Measurements from ENCODE around the gene SIRT6. TPM values are rescaled to one million over a fixed set of nuclear protein-coding genes. Genes with fewer than 3 reads are reported as not detected.

Gene SIRT6
- total and polyA plus RNA-seq, 2 of the 4 experiments (the other 2 are of a cell fraction): 3.9 to 25.3 TPM

DNA sequence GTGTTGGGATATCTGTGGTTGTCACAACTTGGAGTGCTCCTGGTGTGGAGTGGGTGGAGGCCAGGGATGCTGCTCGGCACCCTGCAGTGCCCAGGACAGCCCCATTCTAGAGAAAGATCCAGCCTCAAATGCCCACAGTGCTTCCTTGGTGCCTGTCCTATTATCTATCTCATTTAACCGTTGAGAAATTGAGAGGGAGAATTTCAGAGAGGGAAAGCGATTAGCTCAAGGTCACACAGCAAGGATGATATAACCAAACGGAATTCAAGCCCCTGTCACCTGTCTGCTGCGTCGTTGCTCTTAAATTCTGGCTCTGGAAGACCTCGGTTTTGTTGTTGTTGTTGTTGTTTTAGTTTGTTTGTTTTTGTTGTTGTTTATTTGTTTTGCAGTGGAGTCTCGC, 13.6 kb upstream of the SIRT6 start:
- H3K4me2 ChIP-seq (ENCODE audit: low read depth, low read length): no peak overlapping the region
- no peaks in the 10 kb centered on the region for H3K79me1 ChIP-seq (ENCODE audit: low read depth in 1 of 2, low read length in 2 of 2)
- no peaks in the 10 kb centered on the region for H3K4me1 ChIP-seq (ENCODE audit: control insufficient read depth, insufficient read depth, low read length)
- no peak overlapping the region for H2BK20ac ChIP-seq (ENCODE audit: low read depth, low read length)
- no peaks in the 10 kb centered on the region for H3K36me3 ChIP-seq (ENCODE audit: control insufficient read depth, insufficient read depth, low read length)
- H3K56ac ChIP-seq (ENCODE audit: extremely low read depth, insufficient read depth, low read length): no peak overlapping the region
- no peak overlapping the region for H3K27ac ChIP-seq (ENCODE audit: insufficient read depth, low read length)
- CTCF ChIA-PET: no interaction called here
- H4K20me1 ChIP-seq (ENCODE audit: insufficient read depth, low read length): no peaks in the 10 kb centered on the region; the same call in 1 of the 2 replicates
- no peak overlapping the region for H3K4ac ChIP-seq (ENCODE audit: low read depth, low read length)
- TF ChIP-seq, protein P1, sequence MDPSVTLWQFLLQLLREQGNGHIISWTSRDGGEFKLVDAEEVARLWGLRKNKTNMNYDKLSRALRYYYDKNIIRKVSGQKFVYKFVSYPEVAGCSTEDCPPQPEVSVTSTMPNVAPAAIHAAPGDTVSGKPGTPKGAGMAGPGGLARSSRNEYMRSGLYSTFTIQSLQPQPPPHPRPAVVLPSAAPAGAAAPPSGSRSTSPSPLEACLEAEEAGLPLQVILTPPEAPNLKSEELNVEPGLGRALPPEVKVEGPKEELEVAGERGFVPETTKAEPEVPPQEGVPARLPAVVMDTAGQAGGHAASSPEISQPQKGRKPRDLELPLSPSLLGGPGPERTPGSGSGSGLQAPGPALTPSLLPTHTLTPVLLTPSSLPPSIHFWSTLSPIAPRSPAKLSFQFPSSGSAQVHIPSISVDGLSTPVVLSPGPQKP (IDR thresholded peaks at IDR 0.05; ENCODE audit: borderline replicate concordance, low read depth, low read length): no peak
- TF ChIP-seq RFX5 (IDR thresholded peaks at IDR 0.05; ENCODE audit: low read depth, low read length) (no peak), MAZ (IDR thresholded peaks at IDR 0.05; ENCODE audit: borderline replicate concordance, low read depth, low read length) (no peak), CHD1 (IDR thresholded peaks at IDR 0.05; ENCODE audit: low read depth, low read length) (no peak), MAFK (IDR thresholded peaks at IDR 0.05; ENCODE audit: low read depth, low read length) (no peak), BHLHE40 (IDR thresholded peaks at IDR 0.05; ENCODE audit: low read depth, low read length) (no peak), RCOR1 (IDR thresholded peaks at IDR 0.05; ENCODE audit: insufficient replicate concordance, low read length) (no peak), FOS (IDR thresholded peaks at IDR 0.05; ENCODE audit: low read depth, low read length) (no peak), NFE2L2 (IDR thresholded peaks at IDR 0.05; ENCODE audit: low read depth, low read length) (no peak), RAD21 (IDR thresholded peaks at IDR 0.05; ENCODE audit: low read length) (no peak), SMC3 (IDR thresholded peaks at IDR 0.05; ENCODE audit: low read depth, low read length) (no peak), CEBPB (IDR thresholded peaks at IDR 0.05; ENCODE audit: low read depth, low read length) (no peak), POLR2A (IDR thresholded peaks at IDR 0.05; ENCODE audit: low read depth, low read length) (no peak), MXI1 (IDR thresholded peaks at IDR 0.05; ENCODE audit: borderline replicate concordance, low read depth, low read length) (no peak)
- TF ChIP-seq, protein P2, sequence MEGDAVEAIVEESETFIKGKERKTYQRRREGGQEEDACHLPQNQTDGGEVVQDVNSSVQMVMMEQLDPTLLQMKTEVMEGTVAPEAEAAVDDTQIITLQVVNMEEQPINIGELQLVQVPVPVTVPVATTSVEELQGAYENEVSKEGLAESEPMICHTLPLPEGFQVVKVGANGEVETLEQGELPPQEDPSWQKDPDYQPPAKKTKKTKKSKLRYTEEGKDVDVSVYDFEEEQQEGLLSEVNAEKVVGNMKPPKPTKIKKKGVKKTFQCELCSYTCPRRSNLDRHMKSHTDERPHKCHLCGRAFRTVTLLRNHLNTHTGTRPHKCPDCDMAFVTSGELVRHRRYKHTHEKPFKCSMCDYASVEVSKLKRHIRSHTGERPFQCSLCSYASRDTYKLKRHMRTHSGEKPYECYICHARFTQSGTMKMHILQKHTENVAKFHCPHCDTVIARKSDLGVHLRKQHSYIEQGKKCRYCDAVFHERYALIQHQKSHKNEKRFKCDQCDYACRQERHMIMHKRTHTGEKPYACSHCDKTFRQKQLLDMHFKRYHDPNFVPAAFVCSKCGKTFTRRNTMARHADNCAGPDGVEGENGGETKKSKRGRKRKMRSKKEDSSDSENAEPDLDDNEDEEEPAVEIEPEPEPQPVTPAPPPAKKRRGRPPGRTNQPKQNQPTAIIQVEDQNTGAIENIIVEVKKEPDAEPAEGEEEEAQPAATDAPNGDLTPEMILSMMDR (conservative IDR thresholded peaks at IDR 0.05; ENCODE audit: low read depth, low read length): no peak
- TF ChIP-seq, protein P3, sequence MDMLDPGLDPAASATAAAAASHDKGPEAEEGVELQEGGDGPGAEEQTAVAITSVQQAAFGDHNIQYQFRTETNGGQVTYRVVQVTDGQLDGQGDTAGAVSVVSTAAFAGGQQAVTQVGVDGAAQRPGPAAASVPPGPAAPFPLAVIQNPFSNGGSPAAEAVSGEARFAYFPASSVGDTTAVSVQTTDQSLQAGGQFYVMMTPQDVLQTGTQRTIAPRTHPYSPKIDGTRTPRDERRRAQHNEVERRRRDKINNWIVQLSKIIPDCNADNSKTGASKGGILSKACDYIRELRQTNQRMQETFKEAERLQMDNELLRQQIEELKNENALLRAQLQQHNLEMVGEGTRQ (IDR thresholded peaks at IDR 0.05; ENCODE audit: low read depth, low read length): no peak
- no peaks in the 10 kb centered on the region for H3K9me3 ChIP-seq (ENCODE audit: control insufficient read depth, insufficient read depth, low read length)
- H2BK15ac ChIP-seq (ENCODE audit: low read depth, low read length): no peak overlapping the region
- dilution Hi-C loops (cut with HindIII; ENCODE audit: low sequenced_read_pairs, unreplicated experiment) (no loop called here), intact Hi-C loops (cut with micrococcal nuclease) (no loop called here), in situ Hi-C loops (cut with MboI; ENCODE audit: low sequenced_read_pairs) (no loop called here)
- no peak overlapping the region for H4K5ac ChIP-seq (ENCODE audit: low read depth, low read length)
- DNase-seq (no peak), ATAC-seq (ENCODE audit: low read depth) (no peak)
- peaks cover 53% of the 10 kb centered on the region for H3K27me3 ChIP-seq (ENCODE audit: control insufficient read depth, insufficient read depth, low read length)
- H3K14ac ChIP-seq (replicated peaks; ENCODE audit: low read depth, low read length): no peak overlapping the region
- POLR2A ChIA-PET (ENCODE audit: unreplicated experiment): no interaction called here
- H3K9ac ChIP-seq (ENCODE audit: low read depth, low read length): no peak overlapping the region
- H4K91ac ChIP-seq (ENCODE audit: insufficient read depth, low read depth, low read length): no peak overlapping the region
- H3K9me1 ChIP-seq (ENCODE audit: insufficient read depth, low read length): no peaks in the 10 kb centered on the region
- no peak overlapping the region for H2BK120ac ChIP-seq (ENCODE audit: low read depth, low read length)
- no peak overlapping the region for H3K4me3 ChIP-seq (ENCODE audit: insufficient read depth, low read depth, low read length)
- no peak overlapping the region for H2AFZ ChIP-seq (replicated peaks; ENCODE audit: low read length, poor library complexity)
- H3K23ac ChIP-seq (ENCODE audit: low read depth, low read length): no peak overlapping the region
- WGBS, 2 experiments (ENCODE audit: extremely low coverage in 2 of 2, insufficient read length in 1 of 2): no CpG with 5 or more reads among the region's 8 CpGs
- H4K8ac ChIP-seq (ENCODE audit: low read depth in 2 of 2, low read length in 2 of 2): no peak overlapping the region
- H2AK9ac ChIP-seq (replicated peaks; ENCODE audit: low read depth, low read length, poor library complexity): no peak overlapping the region
- no peak overlapping the region for H3K18ac ChIP-seq (ENCODE audit: low read depth, low read length)
- BruUV-seq (replicated peaks): no TSS peak
- no peak overlapping the region for H2AK5ac ChIP-seq (ENCODE audit: low read depth, low read length)
- H2BK5ac ChIP-seq (ENCODE audit: low read depth, low read length, poor library complexity, severe bottlenecking): no peak overlapping the region
